Panc1 (cell line): ENCODE results near the gene CSMD2.

Source experiments
- TCF7L2 ChIP-seq: IDR thresholded peaks from 2 replicates; pipeline ENCODE4 v1.6.1; 2011; ENCODE audit warnings: mild to moderate bottlenecking, low read depth, low read length, inconsistent platforms
- TF ChIP-seq, protein P1 (sequence below), 2 experiments: IDR thresholded peaks; 2 replicates each; pipeline ENCODE4 v1.6.1; 2011 to 2012; ENCODE audit warnings: low read depth in 2 of 2, control low read depth in 1 of 2, low read length in 1 of 2, mild to moderate bottlenecking in 1 of 2, moderate library complexity in 1 of 2; ENCODE audit not compliant: insufficient read depth in 1 of 2
- TF ChIP-seq, protein P2 (sequence below): fragments of 450-650 bp; IDR thresholded peaks from 2 replicates; pipeline ENCODE4 v1.5.1; 2017; ENCODE audit warnings: mild to moderate bottlenecking

DNA sequence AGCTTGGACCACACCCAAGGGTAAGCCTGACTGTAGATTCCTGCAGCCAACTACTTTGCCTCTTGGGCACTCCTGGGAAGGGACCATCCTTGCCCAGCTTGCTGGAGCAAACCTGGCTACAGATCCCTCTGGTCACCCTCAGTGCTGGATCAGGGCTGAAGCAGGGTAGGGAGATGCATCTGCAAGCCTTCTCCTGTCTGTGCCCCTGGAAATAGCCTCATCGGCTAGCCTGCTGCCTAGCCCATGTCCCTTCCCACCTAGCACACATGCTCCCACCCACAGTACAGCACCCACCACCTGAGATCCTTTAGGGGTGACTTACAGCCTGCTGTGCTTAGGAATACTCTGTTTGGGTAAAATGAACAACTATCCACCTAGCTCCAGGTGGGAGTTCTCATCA is 478.5 kb downstream of the CSMD2 start:
- TF ChIP-seq, protein P1, sequence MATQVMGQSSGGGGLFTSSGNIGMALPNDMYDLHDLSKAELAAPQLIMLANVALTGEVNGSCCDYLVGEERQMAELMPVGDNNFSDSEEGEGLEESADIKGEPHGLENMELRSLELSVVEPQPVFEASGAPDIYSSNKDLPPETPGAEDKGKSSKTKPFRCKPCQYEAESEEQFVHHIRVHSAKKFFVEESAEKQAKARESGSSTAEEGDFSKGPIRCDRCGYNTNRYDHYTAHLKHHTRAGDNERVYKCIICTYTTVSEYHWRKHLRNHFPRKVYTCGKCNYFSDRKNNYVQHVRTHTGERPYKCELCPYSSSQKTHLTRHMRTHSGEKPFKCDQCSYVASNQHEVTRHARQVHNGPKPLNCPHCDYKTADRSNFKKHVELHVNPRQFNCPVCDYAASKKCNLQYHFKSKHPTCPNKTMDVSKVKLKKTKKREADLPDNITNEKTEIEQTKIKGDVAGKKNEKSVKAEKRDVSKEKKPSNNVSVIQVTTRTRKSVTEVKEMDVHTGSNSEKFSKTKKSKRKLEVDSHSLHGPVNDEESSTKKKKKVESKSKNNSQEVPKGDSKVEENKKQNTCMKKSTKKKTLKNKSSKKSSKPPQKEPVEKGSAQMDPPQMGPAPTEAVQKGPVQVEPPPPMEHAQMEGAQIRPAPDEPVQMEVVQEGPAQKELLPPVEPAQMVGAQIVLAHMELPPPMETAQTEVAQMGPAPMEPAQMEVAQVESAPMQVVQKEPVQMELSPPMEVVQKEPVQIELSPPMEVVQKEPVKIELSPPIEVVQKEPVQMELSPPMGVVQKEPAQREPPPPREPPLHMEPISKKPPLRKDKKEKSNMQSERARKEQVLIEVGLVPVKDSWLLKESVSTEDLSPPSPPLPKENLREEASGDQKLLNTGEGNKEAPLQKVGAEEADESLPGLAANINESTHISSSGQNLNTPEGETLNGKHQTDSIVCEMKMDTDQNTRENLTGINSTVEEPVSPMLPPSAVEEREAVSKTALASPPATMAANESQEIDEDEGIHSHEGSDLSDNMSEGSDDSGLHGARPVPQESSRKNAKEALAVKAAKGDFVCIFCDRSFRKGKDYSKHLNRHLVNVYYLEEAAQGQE (IDR thresholded peaks at IDR 0.05; ENCODE audit: insufficient read depth in 1 of 2, low read depth in 2 of 2, low read length in 1 of 2): no peak
- TF ChIP-seq, protein P2, sequence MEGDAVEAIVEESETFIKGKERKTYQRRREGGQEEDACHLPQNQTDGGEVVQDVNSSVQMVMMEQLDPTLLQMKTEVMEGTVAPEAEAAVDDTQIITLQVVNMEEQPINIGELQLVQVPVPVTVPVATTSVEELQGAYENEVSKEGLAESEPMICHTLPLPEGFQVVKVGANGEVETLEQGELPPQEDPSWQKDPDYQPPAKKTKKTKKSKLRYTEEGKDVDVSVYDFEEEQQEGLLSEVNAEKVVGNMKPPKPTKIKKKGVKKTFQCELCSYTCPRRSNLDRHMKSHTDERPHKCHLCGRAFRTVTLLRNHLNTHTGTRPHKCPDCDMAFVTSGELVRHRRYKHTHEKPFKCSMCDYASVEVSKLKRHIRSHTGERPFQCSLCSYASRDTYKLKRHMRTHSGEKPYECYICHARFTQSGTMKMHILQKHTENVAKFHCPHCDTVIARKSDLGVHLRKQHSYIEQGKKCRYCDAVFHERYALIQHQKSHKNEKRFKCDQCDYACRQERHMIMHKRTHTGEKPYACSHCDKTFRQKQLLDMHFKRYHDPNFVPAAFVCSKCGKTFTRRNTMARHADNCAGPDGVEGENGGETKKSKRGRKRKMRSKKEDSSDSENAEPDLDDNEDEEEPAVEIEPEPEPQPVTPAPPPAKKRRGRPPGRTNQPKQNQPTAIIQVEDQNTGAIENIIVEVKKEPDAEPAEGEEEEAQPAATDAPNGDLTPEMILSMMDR: no peak
- no peak for TF ChIP-seq TCF7L2
